NCI-H748 (cell line): ENCODE measurements around the gene BSN.
A peak's percentile ranks its signal among the peaks of the same experiment; 100 is the strongest.

Source experiments
- DNase-seq: peaks from one replicate; lab custom pipeline; 2025; ENCODE audit not compliant: unreplicated experiment; lab: John Stamatoyannopoulos, UW

Gene BSN

DNA sequence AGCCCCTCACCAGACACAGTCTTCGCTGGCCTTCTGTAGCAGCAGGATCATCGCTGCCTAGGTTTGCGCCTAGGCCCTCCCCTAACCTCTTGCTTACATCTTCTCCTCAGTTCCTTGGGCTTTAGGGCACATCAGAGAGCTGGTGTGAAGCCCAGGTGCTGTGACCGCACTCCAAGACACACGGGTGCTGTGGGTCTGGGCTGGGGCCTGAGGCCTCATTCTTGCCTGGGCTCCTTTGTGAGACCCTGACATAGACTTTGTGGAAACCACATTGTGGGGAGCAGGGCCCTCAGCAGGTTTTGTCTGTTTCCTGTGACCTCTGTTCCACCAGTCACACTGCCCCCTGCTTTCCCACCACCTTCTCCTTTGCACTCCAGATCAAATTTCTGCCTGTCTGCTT is 157.2 kb downstream of the BSN start:
- no peak for DNase-seq

- DNase-seq, result no peak
These were observed 157.9 kb downstream of the BSN start for GRCh38 chr3:49712166-49712565.

DNA sequence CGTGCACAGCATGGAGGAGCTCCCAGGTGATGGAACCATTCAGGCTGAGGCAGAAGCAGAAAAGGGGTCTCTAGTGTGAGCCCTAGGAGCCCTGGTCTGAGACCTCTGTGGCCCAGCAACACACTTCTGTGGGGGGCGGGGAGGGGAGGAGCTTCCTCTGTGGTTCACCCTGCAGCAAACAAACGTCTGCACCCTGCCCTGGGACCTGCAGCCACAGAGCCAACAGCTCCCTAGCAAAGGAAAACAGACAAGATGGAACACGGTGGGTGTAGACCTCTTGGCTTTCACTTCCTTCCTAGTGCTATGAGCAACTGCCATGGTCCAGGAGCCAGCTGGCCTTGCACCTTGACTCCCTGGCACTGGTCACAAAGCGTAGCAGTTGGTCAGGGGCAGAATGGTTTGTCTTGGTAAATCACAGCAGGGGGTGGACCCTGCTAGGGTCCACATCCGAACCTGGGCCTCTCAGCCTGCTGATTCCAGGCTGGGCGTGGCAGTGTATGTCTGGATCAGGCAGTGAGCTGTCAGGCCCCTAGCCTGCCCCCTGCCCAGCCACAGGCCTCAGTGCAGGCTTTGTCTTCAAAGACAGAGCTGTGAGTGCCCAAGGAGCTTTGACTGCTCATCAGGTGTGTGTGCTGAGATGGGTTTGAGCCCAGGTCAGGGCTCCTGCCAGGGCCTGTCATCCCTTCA is 158.5 kb downstream of the BSN start:
- DNase-seq, result no peak

DNA sequence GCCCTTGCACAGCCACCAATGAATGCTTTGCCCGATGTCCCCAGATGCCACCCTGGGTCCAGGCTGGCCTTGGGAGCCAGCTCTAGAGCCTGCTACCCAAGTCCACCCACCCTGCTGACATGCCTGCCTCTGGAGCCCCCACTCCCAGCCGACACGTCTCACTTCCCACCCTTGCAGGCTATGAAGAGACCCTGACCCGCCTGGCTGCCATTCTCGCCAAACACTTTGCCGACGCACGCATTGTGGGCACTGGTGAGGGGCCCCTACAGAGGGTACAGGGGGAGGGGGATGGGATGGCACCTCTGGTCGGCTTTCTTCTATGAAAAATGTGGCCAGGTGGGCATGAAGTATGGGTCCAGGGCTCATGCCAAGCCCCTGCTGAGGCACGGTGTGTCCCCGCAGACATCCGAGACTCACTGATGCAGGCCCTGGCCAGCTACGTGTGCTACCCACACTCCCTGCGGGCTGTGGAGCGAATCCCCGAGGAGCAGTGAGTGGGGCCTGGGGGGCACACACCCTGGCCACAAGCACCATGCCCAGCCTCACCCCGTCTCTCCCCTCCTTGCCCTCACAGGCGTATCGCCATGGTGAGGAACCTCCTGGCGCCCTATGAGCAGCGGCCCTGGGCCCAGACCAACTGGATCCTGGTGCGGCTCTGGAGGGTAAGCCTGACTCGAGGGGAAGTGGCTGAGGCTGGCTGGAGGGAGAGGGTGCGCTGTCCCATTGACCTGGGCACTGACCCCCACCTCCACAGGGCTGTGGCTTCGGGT is 159.2 kb downstream of the BSN start:
- DNase-seq, result no peak

DNA sequence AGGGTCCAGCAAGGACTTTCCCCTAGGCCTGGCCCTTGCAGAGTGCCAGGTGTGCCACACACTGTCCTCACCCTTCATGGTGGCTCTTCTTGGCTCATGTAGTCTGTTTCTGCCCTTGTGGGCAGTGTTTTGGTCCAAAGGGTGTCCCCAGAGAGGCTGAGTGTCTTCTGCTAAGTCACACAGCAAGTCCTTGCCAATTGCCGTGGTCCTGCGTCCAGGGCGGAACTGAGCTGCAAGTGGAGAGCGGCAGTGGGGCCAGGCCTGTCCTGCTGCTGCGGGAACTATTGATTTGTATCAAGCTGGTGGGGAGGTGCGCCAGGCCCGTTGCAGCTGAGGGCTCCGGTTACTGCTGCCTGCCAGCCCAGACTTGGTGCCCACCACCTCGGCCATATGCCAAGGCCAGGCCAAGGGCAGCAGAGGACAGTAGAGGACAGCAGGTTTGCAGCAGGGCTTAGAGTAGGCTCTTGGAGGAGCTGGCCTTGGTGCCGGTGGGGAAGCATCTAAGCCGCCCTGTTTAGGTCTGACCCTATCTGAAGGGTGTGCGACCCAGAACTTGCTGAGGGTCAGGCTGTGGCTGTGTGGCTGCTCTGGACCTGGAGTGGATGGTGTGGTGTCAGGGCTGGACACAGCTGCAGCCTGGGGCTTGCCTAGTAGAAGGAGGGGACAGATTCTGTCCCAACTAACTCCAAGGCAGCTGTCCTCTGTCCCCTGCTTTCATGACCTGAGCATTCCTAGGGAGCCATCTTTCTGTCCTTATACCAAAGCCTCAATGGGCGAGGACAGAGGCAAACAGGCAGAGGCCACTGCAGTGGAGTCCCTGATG is 160.7 kb downstream of the BSN start:
- DNase-seq, result no peak

DNA sequence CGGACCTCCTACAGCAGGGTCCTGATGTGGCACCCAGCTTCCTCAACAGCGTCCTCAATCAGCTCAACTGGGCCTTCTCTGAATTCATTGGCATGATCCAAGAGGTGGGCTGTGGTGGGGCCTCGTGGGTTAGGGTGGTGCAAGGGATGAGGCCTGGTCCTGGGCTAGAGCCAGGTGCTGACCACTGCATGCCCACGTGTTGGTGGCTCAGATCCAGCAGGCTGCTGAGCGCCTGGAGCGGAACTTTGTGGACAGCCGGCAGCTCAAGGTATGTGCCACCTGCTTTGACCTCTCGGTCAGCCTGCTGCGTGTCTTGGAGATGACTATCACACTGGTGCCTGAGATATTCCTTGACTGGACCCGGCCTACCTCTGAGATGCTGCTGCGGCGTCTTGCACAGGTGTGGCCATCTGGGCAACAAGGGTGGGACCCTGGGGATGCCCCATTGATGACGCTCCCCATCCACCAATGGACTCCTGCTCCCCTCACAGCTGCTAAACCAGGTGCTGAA is 161.4 kb downstream of the BSN start:
- DNase-seq, result no peak

- DNase-seq, result no peak
These were observed 161.9 kb downstream of the BSN start for GRCh38 chr3:49716169-49716568.

GRCh38 chr3:49716691-49717210 is 162.5 kb downstream of the BSN start:
- no peak for DNase-seq

DNA sequence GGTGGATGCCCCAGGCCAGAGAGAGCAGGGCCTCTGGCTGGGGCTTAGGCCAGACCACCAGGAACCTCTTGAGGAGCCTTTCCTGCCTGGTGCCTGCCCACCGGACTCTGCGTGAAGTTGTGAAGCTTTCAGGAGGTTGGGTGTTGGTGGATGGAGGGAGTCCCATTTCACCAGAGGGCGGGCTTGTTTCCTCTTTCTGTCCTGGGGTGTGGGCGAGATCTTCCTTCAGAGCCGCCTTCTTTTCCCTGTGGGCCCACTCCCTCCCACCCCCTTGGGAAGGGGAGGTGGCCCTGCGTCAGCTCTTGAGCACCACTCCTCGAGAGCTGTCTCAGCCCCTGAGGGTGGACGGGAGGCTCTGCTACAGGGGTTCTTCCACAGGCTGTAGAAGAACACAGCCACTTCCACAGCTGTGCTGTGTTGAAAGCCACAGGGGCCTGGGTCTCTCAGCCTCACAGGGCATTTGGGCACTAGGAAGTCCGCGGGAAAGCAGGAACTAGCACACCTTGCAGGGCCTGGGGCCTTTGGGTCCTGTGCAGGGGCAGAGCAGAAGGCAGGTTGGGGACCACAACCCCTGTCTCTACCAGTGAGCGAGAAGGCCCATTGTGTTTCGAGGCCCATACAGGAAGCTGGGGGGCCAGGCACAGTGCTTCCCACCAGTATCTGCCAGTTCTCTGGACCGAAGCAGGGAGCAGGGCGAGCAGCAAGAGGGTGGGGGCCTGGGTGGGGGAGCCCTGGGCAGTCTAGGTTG is 163.1 kb downstream of the BSN start:
- DNase-seq, result no peak

DNA sequence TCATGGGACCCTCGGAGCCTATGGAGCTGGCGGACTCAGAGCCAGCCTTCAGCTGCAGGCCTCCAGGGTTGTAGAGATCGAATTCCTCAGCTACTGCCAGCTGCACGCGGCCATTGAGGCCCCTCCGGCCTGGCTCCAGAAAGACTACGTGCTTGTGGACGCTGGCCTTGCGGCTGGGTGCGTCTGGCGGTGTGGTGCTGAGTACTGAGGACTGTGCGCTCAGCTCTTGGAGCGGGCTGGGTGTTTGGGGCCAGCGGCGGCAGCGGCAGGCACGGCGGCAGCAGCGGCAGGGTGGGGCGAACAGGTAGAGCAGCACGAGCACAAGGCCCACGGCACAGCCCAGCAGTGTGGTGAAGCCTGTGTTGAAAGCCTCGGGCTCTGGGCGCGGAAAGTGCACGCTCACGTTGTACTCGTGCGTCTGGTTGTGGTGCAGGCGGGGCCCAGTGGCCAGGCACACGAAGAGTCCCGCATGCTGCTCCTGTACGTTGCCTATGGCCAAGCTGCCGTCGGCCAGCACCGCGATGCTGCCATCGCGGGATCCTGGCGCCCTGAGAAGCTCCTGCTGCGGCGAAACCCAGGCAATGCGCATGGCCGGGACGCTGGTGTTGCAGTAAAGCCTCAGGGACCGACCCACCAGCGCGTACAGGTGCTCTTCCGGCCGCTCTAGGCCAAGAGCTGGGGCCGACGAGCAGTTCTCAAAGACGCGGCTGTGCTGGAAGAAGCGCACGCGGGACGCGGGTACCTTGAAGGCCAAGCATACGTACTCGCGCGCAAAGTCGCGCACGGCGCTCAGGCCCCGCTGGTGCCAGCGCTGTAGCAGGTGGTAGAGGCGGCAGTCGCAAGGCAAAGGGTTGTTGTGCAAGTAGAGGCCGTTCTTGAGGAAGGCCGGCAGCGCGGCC is 163.9 kb downstream of the BSN start:
- DNase-seq, result peak; percentile 79

- DNase-seq, result peak; percentile 75
These were observed 164.6 kb downstream of the BSN start for GRCh38 chr3:49718858-49719213.

DNA sequence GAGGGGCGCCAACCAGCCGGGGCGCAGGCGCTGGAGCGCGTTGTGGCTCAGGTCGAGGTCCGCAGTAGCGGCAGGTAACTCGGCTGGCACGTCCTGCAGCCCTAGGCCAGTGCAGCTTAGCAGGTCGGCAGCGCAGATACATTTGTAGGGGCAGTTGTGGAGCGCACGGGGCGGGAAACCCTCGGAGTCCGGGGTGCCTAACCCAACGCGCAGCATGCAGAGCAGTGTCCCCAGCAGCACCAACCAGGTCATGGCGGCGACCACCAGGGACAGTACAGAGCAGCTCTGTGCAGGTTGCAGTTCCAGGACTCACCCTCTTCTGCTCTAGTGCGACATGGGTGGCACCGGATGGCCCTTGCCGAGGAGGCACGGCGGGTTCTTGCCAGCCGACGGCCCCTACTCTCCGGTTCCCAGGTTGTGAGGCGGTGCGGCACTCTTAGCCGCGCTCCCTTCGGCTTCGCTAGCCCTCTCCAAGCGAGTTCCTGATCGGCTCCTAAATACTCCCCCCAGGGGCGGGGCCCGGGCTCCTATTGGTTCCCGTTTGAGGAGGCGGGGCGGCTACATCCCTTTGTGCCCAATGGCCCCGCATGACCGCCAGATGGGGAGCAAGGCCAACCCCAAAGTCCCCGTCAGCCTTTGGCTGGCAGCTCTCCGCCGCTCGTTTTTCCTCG is 165.1 kb downstream of the BSN start, which contains the start of gene AMIGO3:
Gene AMIGO3, minus strand, starts transcription at position 471 of the 671 bp plus-strand sequence. Its CDS starts 219 bp downstream, at position 252.
- DNase-seq, result peak; percentile 94
